ENCODE measurements around the gene PTCD1. TPM values are rescaled to one million over a fixed set of nuclear protein-coding genes. Genes with fewer than 3 reads are reported as not detected.

PTCD1 gene, protein sequence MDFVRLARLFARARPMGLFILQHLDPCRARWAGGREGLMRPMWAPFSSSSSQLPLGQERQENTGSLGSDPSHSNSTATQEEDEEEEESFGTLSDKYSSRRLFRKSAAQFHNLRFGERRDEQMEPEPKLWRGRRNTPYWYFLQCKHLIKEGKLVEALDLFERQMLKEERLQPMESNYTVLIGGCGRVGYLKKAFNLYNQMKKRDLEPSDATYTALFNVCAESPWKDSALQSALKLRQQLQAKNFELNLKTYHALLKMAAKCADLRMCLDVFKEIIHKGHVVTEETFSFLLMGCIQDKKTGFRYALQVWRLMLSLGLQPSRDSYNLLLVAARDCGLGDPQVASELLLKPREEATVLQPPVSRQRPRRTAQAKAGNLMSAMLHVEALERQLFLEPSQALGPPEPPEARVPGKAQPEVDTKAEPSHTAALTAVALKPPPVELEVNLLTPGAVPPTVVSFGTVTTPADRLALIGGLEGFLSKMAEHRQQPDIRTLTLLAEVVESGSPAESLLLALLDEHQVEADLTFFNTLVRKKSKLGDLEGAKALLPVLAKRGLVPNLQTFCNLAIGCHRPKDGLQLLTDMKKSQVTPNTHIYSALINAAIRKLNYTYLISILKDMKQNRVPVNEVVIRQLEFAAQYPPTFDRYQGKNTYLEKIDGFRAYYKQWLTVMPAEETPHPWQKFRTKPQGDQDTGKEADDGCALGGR
- total RNA-seq (2011; cell fraction: chromatin; rRNA removed; ENCODE audit: low replicate concordance), result 20.1 and 49.2 TPM in 2 replicates
- total RNA-seq (2011; cell fraction: nucleolus; rRNA removed), result 22.2 and 25.2 TPM in 2 replicates
- 9.8 and 15.1 TPM in 2 replicates for total RNA-seq (2011; cell fraction: nucleoplasm; rRNA removed)
- 17.1 and 24.4 TPM in 2 replicates for total RNA-seq (2014; rRNA removed)
- 6.2 and 6.9 TPM in 2 replicates for total RNA-seq (2014; rRNA removed; fragmentation: Illumina TruSeq; extraction: Trizol)
- total RNA-seq (2015; rRNA removed; fragmentation: Illumina TruSeq; extraction: Trizol), result 10.3 and 10.5 TPM in 2 replicates
- total RNA-seq (2021), result 12.3 and 16.3 TPM in 2 replicates
- 4.1 and 5.3 TPM in 2 replicates for polyA plus RNA-seq (2011; rRNA removed)
- 4.6 and 13.2 TPM in 2 replicates for polyA plus RNA-seq (2011; cell fraction: cytosol; rRNA removed)
- 8.8 and 19.0 TPM in 2 replicates for polyA plus RNA-seq (2011; cell fraction: nucleus; rRNA removed)
- 6.9 and 10.9 TPM in 2 replicates for polyA plus RNA-seq (2012)
- 5.0 and 21.9 TPM in 2 replicates for polyA plus RNA-seq (2014; fragmentation: Illumina TruSeq; extraction: Trizol)
- under 1 TPM; 0.46 to 0.57 TPM for polyA plus RNA-seq (2014; fragmentation: Nextera tagmentation; extraction: Ambion mirVana)
- polyA plus RNA-seq (2014; rRNA removed), result 10.5 and 13.5 TPM in 2 replicates
- 3.8 and 5.0 TPM in 2 replicates for polyA minus RNA-seq (2011; rRNA and poly(A)+ RNA removed)
- 4.6 and 7.6 TPM in 2 replicates for polyA minus RNA-seq (2011; cell fraction: cytosol; rRNA and poly(A)+ RNA removed)
- polyA minus RNA-seq (2011; cell fraction: nucleus; rRNA and poly(A)+ RNA removed), result 6.6 and 8.1 TPM in 2 replicates
- percentile 60 among the genes with signal in this experiment for Bru-seq, nascent RNA
- BruChase-seq, experiment 1, labeled RNA remaining after a 2-hour chase, result percentile 66 among the genes with signal in this experiment
- percentile 70 among the genes with signal in this experiment for BruChase-seq, experiment 2, labeled RNA remaining after a 6-hour chase
- long read RNA-seq, experiment 1, full-length matches to known transcripts, result 46 of 98 reads
- long read RNA-seq, experiment 1, partial matches to known transcripts, result 10 of 98 reads
- long read RNA-seq, experiment 1, other reads (novel, unspliced or antisense), result 42 of 98 reads
- long read RNA-seq, experiment 2, full-length matches to known transcripts, result 14 of 20 reads
- long read RNA-seq, experiment 2, partial matches to known transcripts, result 4 of 20 reads
- long read RNA-seq, experiment 2, other reads (novel, unspliced or antisense), result 2 of 20 reads
- long read RNA-seq, experiment 3, full-length matches to known transcripts, result 15 of 24 reads
- long read RNA-seq, experiment 3, partial matches to known transcripts, result 2 of 24 reads
- long read RNA-seq, experiment 3, other reads (novel, unspliced or antisense), result 7 of 24 reads

DNA sequence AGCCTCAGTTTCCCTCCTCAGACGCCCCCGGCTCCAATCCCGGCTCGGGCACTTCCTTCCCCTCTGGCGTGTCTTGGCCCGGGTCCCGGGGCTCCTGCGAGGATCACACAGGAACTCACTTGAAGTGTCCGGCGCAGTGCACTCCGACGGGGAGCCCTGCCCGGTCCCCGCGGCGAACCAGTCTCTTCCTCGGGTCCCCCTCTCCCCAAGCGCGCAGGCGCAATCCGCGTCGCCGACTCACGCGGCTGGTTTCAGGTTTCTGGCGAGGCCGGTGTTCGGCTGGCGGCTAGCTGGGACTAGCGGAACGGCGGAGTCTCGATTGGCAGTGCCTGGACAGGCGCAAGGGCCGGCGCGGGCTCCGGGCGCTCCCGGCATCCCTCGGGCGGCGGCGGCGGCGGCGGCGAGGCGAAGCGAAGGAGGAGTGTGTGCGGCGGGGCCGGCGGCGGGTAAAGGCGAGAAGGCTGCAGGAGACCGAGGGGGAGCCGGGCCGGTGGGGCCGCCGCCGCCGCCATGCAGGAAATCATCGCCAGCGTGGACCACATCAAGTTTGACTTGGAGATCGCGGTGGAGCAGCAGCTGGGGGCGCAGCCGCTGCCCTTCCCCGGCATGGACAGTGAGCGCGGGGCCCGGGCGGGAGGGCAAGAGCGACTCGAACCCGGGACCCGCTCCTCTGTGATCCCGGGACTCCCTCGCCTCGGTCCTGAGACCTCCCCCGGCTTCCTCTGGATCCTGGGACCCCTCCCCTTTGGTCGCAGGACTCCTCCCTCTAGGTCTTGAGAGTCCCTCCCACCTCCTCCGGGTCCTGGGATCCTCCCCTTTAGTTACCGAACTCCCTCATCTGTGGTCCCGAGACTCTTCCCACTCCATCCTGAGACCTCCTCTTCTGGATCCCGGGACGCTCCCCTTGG lies at the start of gene PTCD1, which contains the start of gene CPSF4:
Gene PTCD1, minus strand, starts transcription at position 226 of the 908 bp plus-strand sequence. CDS start 3,556 bp downstream, outside the sequence.
Gene CPSF4, plus strand, starts transcription at position 371 of the 908 bp plus-strand sequence. Its CDS starts 140 bp downstream, at position 511.
- Histone ChIP-seq H2AFZ (ENCODE audit: low read depth, low read length) (peak within 1 kb of the TSS; percentile 89), H3K4me3 (peak within 1 kb of the TSS; percentile 98), H3K9me3 (replicated peaks; ENCODE audit: control insufficient read depth, insufficient read depth, low read depth, low read length) (no peaks in the 10 kb centered on the region), H3K27ac (ENCODE audit: extremely low read depth, low read depth, low read length) (peak within 1 kb of the TSS; percentile 80), H3K79me2 (ENCODE audit: control insufficient read depth, insufficient read depth, low read length) (peaks cover 61% of the 10 kb centered on the region), H3K9ac (ENCODE audit: insufficient read depth in 1 of 2, low read depth in 2 of 2, low read length in 2 of 2) (peak within 1 kb of the TSS; percentile 94 to 98), H3K9me1 (ENCODE audit: control insufficient read depth, insufficient read depth, low read length) (peaks cover 5% of the 10 kb centered on the region), H3K4me1 (replicated peaks in 1 of 2; ENCODE audit: control insufficient read depth in 2 of 2, insufficient read depth in 2 of 2, low read length in 2 of 2) (peaks cover 19 to 36% of the 10 kb centered on the region in 2 experiments; a peak in 4 of 5 replicates), H3K36me3 (ENCODE audit: control insufficient read depth, insufficient read depth, low read length) (peaks cover 65% of the 10 kb centered on the region), H4K20me1 (replicated peaks; ENCODE audit: control insufficient read depth, insufficient read depth, low read length) (peaks cover 12% of the 10 kb centered on the region), H3K4me2 (ENCODE audit: insufficient read depth, low read length) (peak within 1 kb of the TSS; percentile 98), H3K27me3 (ENCODE audit: control insufficient read depth in 2 of 2, insufficient read depth in 2 of 2, low read length in 2 of 2) (no peaks in the 10 kb centered on the region)
- intact Hi-C loops (cut with micrococcal nuclease) (no loop called here), in situ Hi-C loops (cut with MboI) (no loop called here)
- TSS peak; percentile 63 for BruUV-seq (replicated peaks)
- FAIRE-seq (peak; percentile 97), ATAC-seq (peak; percentile 95), DNase-seq (ENCODE audit: extremely low read depth in 1 of 4, low spot score in 3 of 4) (peak; percentile 98 to 99 (median 98))
- under 1% methylated on average over 69 of the region's 89 CpGs for WGBS (ENCODE audit: insufficient coverage, low coverage, missing lambda C conversion rate)
- POLR2A ChIA-PET, result interaction anchor here (0.6 to 2.4 kb wide), 12 partner anchors 8 to 507 kb away, joined by 3 to 11 read pairs (median 4); partner anchors contain the start of genes BUD31, PDAP1 and ZNF394
- CTCF ChIA-PET (ENCODE audit: low intra/inter-chr PET ratio), result interaction anchor here (0.6 kb wide), 1 partner anchor 562 kb away, joined by 7 read pairs; no protein-coding TSS in a partner anchor
- no peak for TF ChIP-seq NELFE (IDR thresholded peaks at IDR 0.05; ENCODE audit: insufficient read depth, insufficient read length)
- no peak for TF ChIP-seq FOXK1 (CRISPR knock-in tag; IDR thresholded peaks at IDR 0.05; ENCODE audit: borderline replicate concordance)
- TF ChIP-seq SMAD2 (IDR thresholded peaks at IDR 0.05; ENCODE audit: low read depth, low read length), result no peak
- TF ChIP-seq, protein P1, sequence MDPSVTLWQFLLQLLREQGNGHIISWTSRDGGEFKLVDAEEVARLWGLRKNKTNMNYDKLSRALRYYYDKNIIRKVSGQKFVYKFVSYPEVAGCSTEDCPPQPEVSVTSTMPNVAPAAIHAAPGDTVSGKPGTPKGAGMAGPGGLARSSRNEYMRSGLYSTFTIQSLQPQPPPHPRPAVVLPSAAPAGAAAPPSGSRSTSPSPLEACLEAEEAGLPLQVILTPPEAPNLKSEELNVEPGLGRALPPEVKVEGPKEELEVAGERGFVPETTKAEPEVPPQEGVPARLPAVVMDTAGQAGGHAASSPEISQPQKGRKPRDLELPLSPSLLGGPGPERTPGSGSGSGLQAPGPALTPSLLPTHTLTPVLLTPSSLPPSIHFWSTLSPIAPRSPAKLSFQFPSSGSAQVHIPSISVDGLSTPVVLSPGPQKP (CRISPR knock-in tag; IDR thresholded peaks at IDR 0.05), result no peak
- TF ChIP-seq TAF15 (IDR thresholded peaks at IDR 0.05; ENCODE audit: low read depth, low read length), result no peak
- TF ChIP-seq SMAD3 (CRISPR knock-in tag; conservative IDR thresholded peaks at IDR 0.05), result no peak
- TF ChIP-seq, protein P2, sequence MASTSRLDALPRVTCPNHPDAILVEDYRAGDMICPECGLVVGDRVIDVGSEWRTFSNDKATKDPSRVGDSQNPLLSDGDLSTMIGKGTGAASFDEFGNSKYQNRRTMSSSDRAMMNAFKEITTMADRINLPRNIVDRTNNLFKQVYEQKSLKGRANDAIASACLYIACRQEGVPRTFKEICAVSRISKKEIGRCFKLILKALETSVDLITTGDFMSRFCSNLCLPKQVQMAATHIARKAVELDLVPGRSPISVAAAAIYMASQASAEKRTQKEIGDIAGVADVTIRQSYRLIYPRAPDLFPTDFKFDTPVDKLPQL (IDR thresholded peaks at IDR 0.05; ENCODE audit: extremely low read depth, insufficient read length), result no peak
- TF ChIP-seq NUFIP1 (IDR thresholded peaks at IDR 0.05; ENCODE audit: partially characterized antibody), result no peak
- TF ChIP-seq, protein P3, sequence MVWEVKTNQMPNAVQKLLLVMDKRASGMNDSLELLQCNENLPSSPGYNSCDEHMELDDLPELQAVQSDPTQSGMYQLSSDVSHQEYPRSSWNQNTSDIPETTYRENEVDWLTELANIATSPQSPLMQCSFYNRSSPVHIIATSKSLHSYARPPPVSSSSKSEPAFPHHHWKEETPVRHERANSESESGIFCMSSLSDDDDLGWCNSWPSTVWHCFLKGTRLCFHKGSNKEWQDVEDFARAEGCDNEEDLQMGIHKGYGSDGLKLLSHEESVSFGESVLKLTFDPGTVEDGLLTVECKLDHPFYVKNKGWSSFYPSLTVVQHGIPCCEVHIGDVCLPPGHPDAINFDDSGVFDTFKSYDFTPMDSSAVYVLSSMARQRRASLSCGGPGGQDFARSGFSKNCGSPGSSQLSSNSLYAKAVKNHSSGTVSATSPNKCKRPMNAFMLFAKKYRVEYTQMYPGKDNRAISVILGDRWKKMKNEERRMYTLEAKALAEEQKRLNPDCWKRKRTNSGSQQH (CRISPR knock-in tag; IDR thresholded peaks at IDR 0.05), result no peak
